Activated naive CD4-positive, alpha-beta T cell treated with anti-CD3 and anti-CD28 coated beads, Interleukin-2, amount 50 U/mL, for 24 hours (primary cell): Measurements from ENCODE around the gene DENND1A.

Experiments
- H3K27ac Mint-ChIP-seq: one replicate; pipeline ENCODE4 v1.8.0; 2021; ENCODE audit warnings: mild to moderate bottlenecking, mixed read lengths
- H3K27me3 Mint-ChIP-seq: one replicate; pipeline ENCODE4 v1.8.0; 2021; ENCODE audit warnings: mixed read lengths
- H3K36me3 Mint-ChIP-seq: one replicate; pipeline ENCODE4 v1.8.0; 2021; ENCODE audit warnings: mixed read lengths
- H3K4me1 Mint-ChIP-seq: one replicate; pipeline ENCODE4 v1.8.0; 2021; ENCODE audit warnings: mixed read lengths
- H3K4me3 Mint-ChIP-seq: one replicate; pipeline ENCODE4 v1.8.0; 2021; ENCODE audit warnings: mild to moderate bottlenecking, mixed read lengths
- H3K9me3 Mint-ChIP-seq: one replicate; pipeline ENCODE4 v1.8.0; 2021; ENCODE audit warnings: mixed read lengths

DENND1A gene

GRCh38 chr9:123540457-123540856, 389.5 kb downstream of the DENND1A start:
- peaks cover 12% of the 10 kb centered on the region for H3K4me1 Mint-ChIP-seq
- no peaks in the 10 kb centered on the region for H3K27me3 Mint-ChIP-seq
- no peaks in the 10 kb centered on the region for H3K9me3 Mint-ChIP-seq
- no peak overlapping the region for H3K4me3 Mint-ChIP-seq
- H3K27ac Mint-ChIP-seq, result no peak overlapping the region
- H3K36me3 Mint-ChIP-seq, result peaks cover 8% of the 10 kb centered on the region

GRCh38 chr9:123537809-123538208, 392.1 kb downstream of the DENND1A start:
- H3K9me3 Mint-ChIP-seq, result peaks cover 8% of the 10 kb centered on the region
- peaks cover 12% of the 10 kb centered on the region for H3K4me1 Mint-ChIP-seq
- no peaks in the 10 kb centered on the region for H3K27me3 Mint-ChIP-seq
- peaks cover 26% of the 10 kb centered on the region for H3K36me3 Mint-ChIP-seq
- no peak overlapping the region for H3K4me3 Mint-ChIP-seq
- H3K27ac Mint-ChIP-seq, result no peak overlapping the region

- H3K4me1 Mint-ChIP-seq, result peaks cover 12% of the 10 kb centered on the region
- no peaks in the 10 kb centered on the region for H3K27me3 Mint-ChIP-seq
- H3K4me3 Mint-ChIP-seq, result no peak overlapping the region
- no peak overlapping the region for H3K27ac Mint-ChIP-seq
- peaks cover 29% of the 10 kb centered on the region for H3K36me3 Mint-ChIP-seq
- H3K9me3 Mint-ChIP-seq, result peaks cover 8% of the 10 kb centered on the region
These were observed 393.5 kb downstream of the DENND1A start for GRCh38 chr9:123536455-123536868.

GRCh38 chr9:123534336-123534735, 395.6 kb downstream of the DENND1A start:
- Mint-ChIP-seq H3K4me1 (peaks cover 12% of the 10 kb centered on the region), H3K27ac (no peak overlapping the region), H3K36me3 (peaks cover 41% of the 10 kb centered on the region), H3K4me3 (no peak overlapping the region), H3K9me3 (peaks cover 18% of the 10 kb centered on the region), H3K27me3 (no peaks in the 10 kb centered on the region)

- Mint-ChIP-seq H3K27ac (no peak overlapping the region), H3K36me3 (peaks cover 37% of the 10 kb centered on the region), H3K27me3 (no peaks in the 10 kb centered on the region), H3K4me3 (no peak overlapping the region), H3K9me3 (peaks cover 19% of the 10 kb centered on the region), H3K4me1 (no peaks in the 10 kb centered on the region)
These were observed 399.7 kb downstream of the DENND1A start for GRCh38 chr9:123530244-123530643.

GRCh38 chr9:123528501-123528900, 401.4 kb downstream of the DENND1A start:
- Mint-ChIP-seq H3K27ac (no peak overlapping the region), H3K9me3 (peaks cover 11% of the 10 kb centered on the region), H3K27me3 (no peaks in the 10 kb centered on the region), H3K36me3 (peaks cover 23% of the 10 kb centered on the region), H3K4me1 (no peaks in the 10 kb centered on the region), H3K4me3 (no peak overlapping the region)

- no peak overlapping the region for H3K27ac Mint-ChIP-seq
- no peaks in the 10 kb centered on the region for H3K27me3 Mint-ChIP-seq
- H3K4me3 Mint-ChIP-seq, result no peak overlapping the region
- no peaks in the 10 kb centered on the region for H3K4me1 Mint-ChIP-seq
- H3K9me3 Mint-ChIP-seq, result peaks cover 11% of the 10 kb centered on the region
- H3K36me3 Mint-ChIP-seq, result peaks cover 22% of the 10 kb centered on the region
These were observed 401.9 kb downstream of the DENND1A start for GRCh38 chr9:123527981-123528380.

- Mint-ChIP-seq H3K36me3 (peaks cover 13% of the 10 kb centered on the region), H3K27me3 (no peaks in the 10 kb centered on the region), H3K27ac (no peak overlapping the region), H3K4me1 (no peaks in the 10 kb centered on the region), H3K4me3 (no peak overlapping the region), H3K9me3 (peaks cover 11% of the 10 kb centered on the region)
These were observed 404.0 kb downstream of the DENND1A start for GRCh38 chr9:123525957-123526356.

GRCh38 chr9:123525424-123525823, 404.5 kb downstream of the DENND1A start:
- H3K36me3 Mint-ChIP-seq, result peaks cover 13% of the 10 kb centered on the region
- peaks cover 11% of the 10 kb centered on the region for H3K9me3 Mint-ChIP-seq
- no peaks in the 10 kb centered on the region for H3K27me3 Mint-ChIP-seq
- no peak overlapping the region for H3K27ac Mint-ChIP-seq
- no peaks in the 10 kb centered on the region for H3K4me1 Mint-ChIP-seq
- no peak overlapping the region for H3K4me3 Mint-ChIP-seq

- Mint-ChIP-seq H3K4me1 (no peaks in the 10 kb centered on the region), H3K9me3 (peaks cover 7% of the 10 kb centered on the region), H3K4me3 (no peak overlapping the region), H3K36me3 (peaks cover 9% of the 10 kb centered on the region), H3K27me3 (no peaks in the 10 kb centered on the region), H3K27ac (no peak overlapping the region)
These were observed 405.1 kb downstream of the DENND1A start for GRCh38 chr9:123524866-123525265.

- no peaks in the 10 kb centered on the region for H3K27me3 Mint-ChIP-seq
- no peaks in the 10 kb centered on the region for H3K4me1 Mint-ChIP-seq
- H3K9me3 Mint-ChIP-seq, result no peaks in the 10 kb centered on the region
- H3K27ac Mint-ChIP-seq, result no peak overlapping the region
- peaks cover 5% of the 10 kb centered on the region for H3K36me3 Mint-ChIP-seq
- no peak overlapping the region for H3K4me3 Mint-ChIP-seq
These were observed 406.1 kb downstream of the DENND1A start for GRCh38 chr9:123523845-123524244.

- Mint-ChIP-seq H3K27me3 (no peaks in the 10 kb centered on the region), H3K36me3 (peaks cover 2% of the 10 kb centered on the region), H3K4me3 (no peak overlapping the region), H3K9me3 (no peaks in the 10 kb centered on the region), H3K27ac (no peak overlapping the region), H3K4me1 (no peaks in the 10 kb centered on the region)
These were observed 406.9 kb downstream of the DENND1A start for GRCh38 chr9:123523001-123523400.

- H3K4me1 Mint-ChIP-seq, result no peaks in the 10 kb centered on the region
- H3K36me3 Mint-ChIP-seq, result peaks cover 2% of the 10 kb centered on the region
- no peaks in the 10 kb centered on the region for H3K9me3 Mint-ChIP-seq
- H3K4me3 Mint-ChIP-seq, result no peak overlapping the region
- H3K27me3 Mint-ChIP-seq, result no peaks in the 10 kb centered on the region
- no peak overlapping the region for H3K27ac Mint-ChIP-seq
These were observed 407.7 kb downstream of the DENND1A start for GRCh38 chr9:123522251-123522650.

- H3K4me1 Mint-ChIP-seq, result no peaks in the 10 kb centered on the region
- no peaks in the 10 kb centered on the region for H3K27me3 Mint-ChIP-seq
- H3K9me3 Mint-ChIP-seq, result no peaks in the 10 kb centered on the region
- H3K36me3 Mint-ChIP-seq, result peaks cover 5% of the 10 kb centered on the region
- no peak overlapping the region for H3K27ac Mint-ChIP-seq
- H3K4me3 Mint-ChIP-seq, result no peak overlapping the region
These were observed 411.6 kb downstream of the DENND1A start for GRCh38 chr9:123518338-123518737.

GRCh38 chr9:123517512-123517911, 412.4 kb downstream of the DENND1A start:
- no peak overlapping the region for H3K27ac Mint-ChIP-seq
- no peaks in the 10 kb centered on the region for H3K27me3 Mint-ChIP-seq
- H3K9me3 Mint-ChIP-seq, result no peaks in the 10 kb centered on the region
- H3K4me1 Mint-ChIP-seq, result no peaks in the 10 kb centered on the region
- H3K36me3 Mint-ChIP-seq, result peaks cover 5% of the 10 kb centered on the region
- no peak overlapping the region for H3K4me3 Mint-ChIP-seq

- Mint-ChIP-seq H3K9me3 (no peaks in the 10 kb centered on the region), H3K4me3 (no peak overlapping the region), H3K36me3 (peaks cover 9% of the 10 kb centered on the region), H3K4me1 (no peaks in the 10 kb centered on the region), H3K27me3 (no peaks in the 10 kb centered on the region), H3K27ac (no peak overlapping the region)
These were observed 415.2 kb downstream of the DENND1A start for GRCh38 chr9:123514766-123515165.

- Mint-ChIP-seq H3K9me3 (no peaks in the 10 kb centered on the region), H3K27me3 (no peaks in the 10 kb centered on the region), H3K4me3 (no peak overlapping the region), H3K36me3 (peaks cover 7% of the 10 kb centered on the region), H3K4me1 (no peaks in the 10 kb centered on the region), H3K27ac (no peak overlapping the region)
These were observed 416.4 kb downstream of the DENND1A start for GRCh38 chr9:123513554-123513953.
